HG02885 (cell line): ENCODE measurements around the gene TST.

Experiments used
- ATAC-seq: cut with Tn5 transposase; IDR thresholded peaks from one replicate; pipeline ENCODE4 v1.9.1; 2021; ENCODE audit warnings: mild to moderate bottlenecking; ENCODE audit not compliant: unreplicated experiment, poor library complexity

The TST gene

DNA sequence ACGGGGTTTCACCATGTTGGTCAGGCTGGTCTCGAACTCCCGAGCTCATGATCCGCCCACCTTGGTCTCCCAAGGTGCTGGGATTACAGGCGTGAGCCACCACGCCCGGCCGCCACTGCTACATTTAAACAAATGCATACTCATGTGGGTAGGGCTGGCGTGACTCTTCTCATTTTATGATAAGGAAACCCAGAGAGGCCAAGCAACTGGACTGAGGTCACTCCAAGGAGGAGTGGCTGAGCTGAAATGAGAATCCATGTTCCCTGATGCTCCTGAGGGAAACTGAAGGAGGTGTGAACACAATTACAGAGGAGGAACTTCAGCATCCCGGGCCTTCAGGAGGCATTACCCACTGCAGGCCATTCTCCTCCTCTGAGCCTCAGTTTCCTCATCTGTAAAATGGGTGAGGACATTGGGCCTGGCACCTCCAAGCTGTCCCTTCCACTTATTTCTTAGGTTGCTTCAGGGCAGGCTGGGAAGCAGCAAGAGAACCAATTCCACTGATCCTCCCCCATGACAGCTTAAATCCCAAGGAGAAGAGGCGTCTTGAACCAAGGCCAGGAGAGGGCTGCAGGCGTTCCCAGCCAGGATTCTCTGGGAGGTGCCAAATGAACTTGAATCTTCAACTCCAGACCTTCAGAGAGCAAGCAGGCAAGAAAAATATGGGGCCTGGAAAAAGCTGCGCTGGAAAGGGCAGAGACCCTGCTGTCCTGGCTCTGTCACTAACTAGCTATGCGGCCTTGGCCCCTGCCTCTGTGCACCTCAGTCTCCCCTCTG is 2.9 kb downstream of the TST start:
- ATAC-seq: no peak

- no peak for ATAC-seq
These were observed 3.7 kb downstream of the TST start for GRCh38 chr22:37015587-37015878.

DNA sequence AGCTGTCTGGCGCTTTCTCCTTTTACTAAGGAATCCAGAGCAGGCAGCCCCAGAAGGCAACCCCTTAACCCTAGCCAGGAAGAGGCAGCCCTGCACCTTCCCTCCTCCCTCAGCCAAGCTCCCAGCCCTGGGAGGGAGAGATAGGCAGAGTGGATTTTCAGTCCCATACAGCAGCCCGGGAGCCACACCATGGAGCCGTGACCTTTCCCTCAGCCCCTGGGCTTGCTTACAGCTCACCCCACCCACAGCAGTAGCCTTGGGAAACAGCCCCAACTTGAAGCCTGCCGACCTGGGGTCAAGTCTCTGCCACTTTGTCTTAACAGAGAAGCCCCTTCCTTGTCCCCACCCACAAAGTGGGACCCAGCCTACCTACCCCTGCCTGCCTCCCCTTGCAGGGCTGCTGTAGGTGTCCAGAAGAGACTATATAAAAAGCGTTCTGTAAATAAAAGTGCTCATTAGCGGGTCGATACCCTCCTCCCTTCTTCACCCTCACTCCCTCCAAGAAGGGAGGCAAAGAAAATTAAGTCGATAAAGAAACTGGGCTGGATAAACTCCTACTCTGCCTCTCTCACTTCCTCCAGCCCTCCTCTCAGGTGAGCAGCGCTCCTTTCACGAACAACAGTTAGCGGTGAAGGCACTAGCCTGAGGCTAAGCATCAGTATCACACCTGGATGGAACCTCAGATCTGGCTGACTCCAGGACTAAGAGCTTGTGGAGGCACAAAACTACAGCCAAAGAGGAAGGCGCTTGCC is 4.2 kb downstream of the TST start:
- ATAC-seq: no peak

DNA sequence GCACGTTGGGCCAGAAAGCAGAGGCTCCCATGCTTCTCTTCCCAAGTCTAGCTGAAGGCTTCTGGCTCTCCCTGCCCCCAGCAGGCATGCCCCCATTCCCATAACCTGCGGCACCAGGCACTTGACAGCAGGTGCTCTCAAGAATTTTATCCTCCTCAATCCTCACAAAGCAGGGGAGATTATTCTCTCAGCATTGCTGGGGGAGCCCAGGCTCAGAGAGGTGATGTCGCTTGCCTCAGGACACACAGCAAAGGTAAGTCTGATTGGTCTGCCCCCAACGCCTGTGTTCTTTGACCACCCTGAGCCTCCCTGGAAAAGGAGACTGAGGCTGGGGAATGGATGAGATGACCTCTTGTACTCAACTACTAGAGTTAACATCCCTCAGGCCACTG is 4.8 kb downstream of the TST start:
- ATAC-seq: no peak

DNA sequence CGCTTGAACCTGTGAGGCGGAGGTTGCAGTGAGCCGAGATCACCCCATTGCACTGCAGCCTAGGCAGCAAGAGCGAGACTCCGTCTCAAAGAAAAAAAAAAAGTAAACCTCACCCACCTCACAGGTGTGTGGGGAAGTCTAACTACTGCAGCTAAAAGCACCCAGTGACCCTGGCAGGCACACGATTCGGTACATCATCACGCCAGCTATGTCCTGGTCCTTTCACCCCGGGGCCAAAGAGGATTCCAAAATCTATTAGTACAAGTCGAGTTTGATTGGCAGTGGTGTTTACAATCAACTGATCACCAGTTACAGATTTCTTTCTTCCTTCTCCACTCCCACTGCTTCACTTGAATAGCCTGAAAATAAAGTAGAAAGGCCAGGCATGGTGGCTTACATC is 6.3 kb downstream of the TST start:
- ATAC-seq: no peak

GRCh38 chr22:37012262-37012904 is 6.9 kb downstream of the TST start:
- ATAC-seq: no peak

DNA sequence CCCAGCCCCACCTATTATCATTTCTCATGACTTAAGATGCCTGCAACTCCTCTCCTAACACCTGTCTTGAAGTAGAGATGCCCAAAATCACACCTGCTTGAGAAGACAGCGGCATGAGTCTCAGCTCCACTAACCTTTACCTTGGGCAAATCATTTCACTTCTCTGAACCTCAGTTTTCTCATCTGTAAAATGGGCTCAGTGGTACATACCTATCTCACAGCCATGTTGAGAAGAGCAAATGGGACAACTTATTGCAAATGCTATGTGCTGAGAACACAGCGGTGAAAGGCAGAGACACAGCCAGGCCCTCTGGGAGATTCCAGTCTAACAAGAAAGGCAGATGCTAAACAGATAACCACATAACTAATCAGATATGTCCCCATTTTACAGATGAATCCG is 7.8 kb downstream of the TST start:
- no peak for ATAC-seq

DNA sequence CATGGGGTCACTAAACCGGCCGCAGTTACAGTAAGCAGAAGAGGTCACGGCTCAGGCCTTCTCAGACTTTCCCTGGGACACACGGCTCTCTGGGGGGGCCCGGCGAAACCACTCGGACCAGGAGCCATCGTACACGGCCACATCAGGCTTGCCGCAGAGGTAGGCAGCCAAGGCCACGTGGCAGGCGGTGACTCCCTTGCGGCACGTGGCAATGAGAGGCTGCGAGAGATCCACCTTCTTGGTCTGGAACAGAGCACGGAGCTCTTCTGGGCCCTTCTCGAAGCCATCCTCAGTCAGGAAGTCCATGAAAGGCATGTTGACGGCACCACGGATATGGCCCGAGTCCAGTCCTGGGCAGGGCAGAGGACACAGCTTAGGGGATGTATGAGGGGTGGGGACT is 8.3 kb downstream of the TST start:
- no peak for ATAC-seq

DNA sequence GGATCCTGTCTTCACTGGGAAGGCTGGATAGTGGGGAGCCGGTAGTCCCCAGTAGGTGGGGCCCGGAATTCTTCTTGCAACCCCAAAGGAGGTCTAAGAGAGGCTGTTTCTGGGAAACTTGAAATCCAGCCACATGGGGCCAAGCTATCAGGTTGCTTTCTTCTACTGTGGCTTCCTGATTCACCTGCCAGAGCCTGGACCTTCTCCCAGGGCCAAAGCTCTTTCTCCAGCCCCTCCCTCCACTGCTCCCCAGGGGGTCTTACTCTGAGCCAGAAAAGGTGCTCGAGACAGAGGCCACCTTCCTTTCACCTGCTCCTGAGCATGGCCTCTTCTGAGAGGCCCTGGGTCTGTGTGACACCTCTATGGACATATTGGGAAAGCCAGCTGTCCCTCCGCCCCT is 9.1 kb downstream of the TST start:
- ATAC-seq: no peak

- ATAC-seq: no peak
These were observed 9.8 kb downstream of the TST start for GRCh38 chr22:37009490-37009889.

- no peak for ATAC-seq
These were observed 10.9 kb downstream of the TST start for GRCh38 chr22:37008365-37008764.

- ATAC-seq: no peak
These were observed 11.6 kb downstream of the TST start for GRCh38 chr22:37007651-37008050.

DNA sequence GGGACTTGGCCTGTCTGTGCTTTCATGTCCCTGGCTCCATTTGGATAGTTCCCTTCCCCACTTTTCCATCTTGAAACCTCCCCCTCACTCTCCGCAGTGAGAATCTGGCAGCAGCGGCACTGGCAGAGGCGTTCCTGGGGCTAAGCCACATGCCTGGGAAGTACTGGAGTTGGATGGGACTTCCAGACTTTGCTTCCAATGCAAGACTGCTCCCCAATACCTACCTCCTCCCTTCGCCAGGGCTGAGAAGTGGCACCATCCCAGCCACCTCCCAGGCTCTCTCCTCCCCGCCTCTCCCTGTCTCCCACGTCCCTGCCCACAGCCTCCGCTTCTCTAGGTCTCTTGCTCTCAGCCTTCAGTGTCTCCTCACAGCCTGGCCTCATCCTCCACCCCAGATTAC is 16.6 kb downstream of the TST start:
- no peak for ATAC-seq

DNA sequence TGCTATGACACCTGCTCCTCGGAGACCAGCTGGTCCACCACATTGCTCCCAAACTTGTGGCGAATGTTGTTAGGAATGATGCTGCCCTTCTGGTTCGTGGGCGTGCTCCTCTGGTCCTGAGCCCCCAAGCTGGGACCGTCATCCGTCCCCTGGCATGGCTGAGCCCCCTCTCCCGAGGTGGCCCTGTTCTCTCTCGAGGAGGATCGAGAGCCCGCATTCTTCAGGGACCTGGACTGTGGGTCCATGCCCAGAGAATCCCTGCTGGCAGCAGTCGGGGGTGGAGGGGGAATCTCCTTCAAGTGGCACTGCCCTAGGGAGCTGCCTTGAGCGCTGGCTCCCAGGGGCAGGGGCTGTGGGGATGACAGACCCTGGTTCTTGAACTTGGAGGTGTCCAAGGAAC is 17.4 kb downstream of the TST start:
- ATAC-seq: no peak

DNA sequence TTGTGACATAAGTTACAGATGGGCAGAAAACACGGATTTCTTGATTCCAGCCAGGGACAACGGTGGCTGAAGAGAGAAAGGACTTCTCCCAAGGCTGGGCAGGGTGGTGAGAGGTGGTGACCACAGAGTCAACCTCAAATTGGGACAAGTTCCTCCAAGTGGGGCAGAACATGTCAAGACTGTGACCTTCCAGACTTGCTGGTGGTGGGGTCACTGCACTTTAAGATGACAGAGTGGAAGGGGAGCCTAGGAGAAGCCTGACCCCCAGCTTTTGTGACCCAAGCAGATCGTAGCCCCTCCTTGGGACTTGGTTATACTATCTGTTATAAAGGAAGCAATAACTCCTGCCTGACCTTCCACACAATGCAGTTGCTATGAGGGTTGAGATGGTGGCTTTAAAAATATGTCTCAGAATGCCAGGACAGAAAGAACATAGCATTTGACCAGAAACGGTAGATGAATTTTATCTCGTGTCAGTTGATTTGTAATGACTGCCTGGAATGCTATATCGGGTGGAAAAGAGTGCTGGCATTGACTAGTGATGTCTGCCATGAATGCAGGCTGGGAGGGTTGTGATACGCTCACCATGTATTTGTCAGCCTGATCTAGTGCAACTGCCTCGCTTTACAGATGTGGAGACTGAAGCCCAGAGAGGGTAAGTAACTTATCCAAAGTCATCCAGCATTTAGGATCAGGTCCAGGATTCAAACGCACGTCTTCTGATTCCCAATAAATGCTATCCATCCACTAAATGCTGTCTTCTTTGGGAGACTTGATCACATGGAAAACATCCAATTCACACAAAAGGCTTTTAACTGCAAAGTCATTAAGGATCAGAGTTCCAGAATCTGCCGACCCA is 18.3 kb downstream of the TST start:
- ATAC-seq: no peak

- ATAC-seq: no peak
These were observed 19.8 kb downstream of the TST start for GRCh38 chr22:36999463-36999862.

DNA sequence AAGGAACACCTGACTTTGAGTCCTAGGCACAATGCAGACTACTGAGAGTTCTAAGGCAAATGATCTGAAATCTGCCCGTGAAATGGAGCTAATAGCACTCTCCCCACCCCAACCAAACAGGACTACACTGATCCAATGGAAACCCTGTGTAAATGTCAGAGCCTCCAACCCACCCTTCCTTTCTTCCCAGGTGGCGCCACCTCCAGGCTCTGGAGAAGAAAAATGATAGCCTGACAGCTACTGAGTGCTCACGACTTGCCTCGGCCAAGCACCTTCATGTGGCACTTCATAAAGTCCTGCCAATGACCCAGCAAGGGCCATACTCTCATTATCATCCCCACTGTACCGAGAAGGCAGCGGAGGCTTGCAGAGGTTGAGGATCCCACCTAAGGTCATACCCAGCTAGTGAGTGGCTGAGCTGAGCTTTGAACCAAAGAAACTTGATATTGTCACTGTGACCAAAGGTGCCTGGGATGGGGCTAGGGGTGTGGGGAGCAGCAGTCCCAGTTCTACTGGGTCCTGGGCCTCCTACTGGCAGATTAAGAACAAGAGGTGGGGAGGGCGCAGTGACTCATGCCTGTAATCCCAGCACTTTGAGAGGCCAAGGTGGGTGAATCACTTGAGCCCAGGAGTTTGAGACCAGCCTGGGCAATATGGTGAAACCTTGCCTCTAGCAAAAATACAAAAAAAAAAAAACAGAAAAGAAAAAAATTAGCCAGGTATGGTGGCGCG is 20.5 kb downstream of the TST start:
- ATAC-seq: no peak

DNA sequence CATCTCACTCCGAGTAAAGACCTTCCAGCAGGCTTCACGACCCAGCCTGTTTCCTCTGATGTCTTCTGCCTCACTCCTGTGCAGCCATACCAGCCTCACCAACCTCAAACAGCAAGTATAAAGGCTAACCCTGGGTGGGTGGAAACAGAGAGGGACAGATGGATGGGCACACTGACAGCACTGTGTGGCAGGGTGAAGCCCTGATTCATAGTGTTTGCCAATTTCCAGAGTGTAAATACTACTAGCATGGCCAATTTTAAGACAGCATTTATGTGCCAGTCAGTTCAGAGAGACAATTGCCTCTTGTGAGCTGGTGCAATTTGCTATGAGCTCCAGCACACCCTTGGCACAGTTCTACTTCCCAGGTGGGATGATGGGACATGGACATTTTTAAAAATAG is 21.5 kb downstream of the TST start:
- no peak for ATAC-seq

- ATAC-seq: no peak
These were observed 28.0 kb downstream of the TST start for GRCh38 chr22:36991206-36991605.

GRCh38 chr22:36990457-36990856 is 28.8 kb downstream of the TST start:
- no peak for ATAC-seq
